22Rv1 (cell line): ENCODE results near the gene IQSEC3.

Experiments used
- CTCF ChIP-seq: fragments of 450-650 bp; IDR thresholded peaks from 2 replicates; pipeline ENCODE4 v1.5.1; 2017; ENCODE audit warnings: mild to moderate bottlenecking
- ZFX ChIP-seq: fragments of 450-650 bp; IDR thresholded peaks from 2 replicates; pipeline ENCODE4 v1.6.1; 2017; ENCODE audit warnings: antibody characterized with exemption, borderline replicate concordance

GRCh38 chr12:179885-180284 lies 113.3 kb downstream of the IQSEC3 start:
- no peak for TF ChIP-seq CTCF
- TF ChIP-seq ZFX = no peak
